GM18505 (cell line): ENCODE data around the gene SPRYD3.
A peak's percentile ranks its signal among the peaks of the same experiment; 100 is the strongest.

Experiments
- ATAC-seq: cut with Tn5 transposase; IDR thresholded peaks from one replicate; pipeline ENCODE4 v1.9.1; 2021; ENCODE audit not compliant: unreplicated experiment
- POLR2A ChIP-seq: IDR thresholded peaks from 4 replicates; pipeline ENCODE4 v1.6.1; 2011; ENCODE audit warnings: borderline replicate concordance; ENCODE audit not compliant: insufficient read depth, insufficient read length; ENCODE audit errors: extremely low read depth

SPRYD3 gene

GRCh38 chr12:53058674-53059433 lies 20.3 kb downstream of the SPRYD3 start:
- no peak for ATAC-seq
- no peak for TF ChIP-seq POLR2A

GRCh38 chr12:53057816-53058500 lies 21.2 kb downstream of the SPRYD3 start:
- no peak for ATAC-seq
- TF ChIP-seq POLR2A = no peak

- ATAC-seq = no peak
- TF ChIP-seq POLR2A = no peak
Observed at GRCh38 chr12:53056901-53057300, 22.3 kb downstream of the SPRYD3 start.

- ATAC-seq = no peak
- no peak for TF ChIP-seq POLR2A
Observed at GRCh38 chr12:53056296-53056695, 22.9 kb downstream of the SPRYD3 start.

- TF ChIP-seq POLR2A = no peak
- no peak for ATAC-seq
Observed at GRCh38 chr12:53055471-53056266, 23.5 kb downstream of the SPRYD3 start.

GRCh38 chr12:53054112-53054878 lies 24.9 kb downstream of the SPRYD3 start:
- peak; percentile 89 for ATAC-seq
- TF ChIP-seq POLR2A = peak; percentile 42

GRCh38 chr12:53053218-53054111 lies 25.7 kb downstream of the SPRYD3 start:
- TF ChIP-seq POLR2A = no peak
- no peak for ATAC-seq

- no peak for ATAC-seq
- no peak for TF ChIP-seq POLR2A
Observed at GRCh38 chr12:53052419-53053217, 26.6 kb downstream of the SPRYD3 start.

- TF ChIP-seq POLR2A = no peak
- ATAC-seq = no peak
Observed at GRCh38 chr12:53051881-53052412, 27.2 kb downstream of the SPRYD3 start.

- ATAC-seq = no peak
Observed at GRCh38 chr12:53051058-53051880, 27.9 kb downstream of the SPRYD3 start.

GRCh38 chr12:53050426-53051057 lies 28.6 kb downstream of the SPRYD3 start:
- no peak for ATAC-seq
- TF ChIP-seq POLR2A = no peak

More at GRCh38 chr12:53051058-53051880, 27.9 kb downstream of the SPRYD3 start:
- no peak for TF ChIP-seq POLR2A
